ENCODE measurements around the gene AXIN1. TPM values are rescaled to one million over a fixed set of nuclear protein-coding genes. Genes with fewer than 3 reads are reported as not detected.

The AXIN1 gene
- total and polyA plus RNA-seq, 2 of the 8 experiments (the other 6 are each of a cell fraction or from before 2014, with no cell fraction given), result 12.5 to 41.9 TPM

GRCh38 chr16:375212-375611, 22.7 kb upstream of the AXIN1 start:
- no peaks in the 10 kb centered on the region for H3K9me3 ChIP-seq (ENCODE audit: insufficient read depth in 2 of 2, low read depth in 1 of 2, low read length in 1 of 2)
- no peaks in the 10 kb centered on the region for H3K23me2 ChIP-seq (ENCODE audit: low read depth, low read length)
- H2AFZ ChIP-seq (ENCODE audit: low read length), result no peak overlapping the region
- no peak overlapping the region for H4K5ac ChIP-seq (ENCODE audit: insufficient read length, low read depth, low read length)
- no peak overlapping the region for H2BK5ac ChIP-seq (ENCODE audit: low read depth, low read length)
- no peak overlapping the region for H3K9ac ChIP-seq (replicated peaks in 1 of 4; ENCODE audit: extremely low read depth in 1 of 4, low read depth in 3 of 4, low read length in 3 of 4)
- no peak overlapping the region for H3K14ac ChIP-seq (ENCODE audit: insufficient read length)
- H3K4me1 ChIP-seq (replicated peaks in 1 of 4; ENCODE audit: control insufficient read depth in 3 of 4, insufficient read depth in 4 of 4, low read length in 3 of 4), result peaks cover 5 to 19% (median 14%) of the 10 kb centered on the region in 4 experiments
- DNase-seq (ENCODE audit: low read depth in 1 of 2, low spot score in 2 of 2) (no peak), FAIRE-seq (no peak)
- no peak overlapping the region for H3K18ac ChIP-seq (ENCODE audit: extremely low read depth, low read length)
- 92% methylated on average over 14 of the region's 23 CpGs; no CpG with 5 or more reads in 1 of the 2 experiments for WGBS, 2 experiments (ENCODE audit: extremely low coverage in 1 of 2, insufficient coverage in 1 of 2, insufficient read length in 1 of 2, insufficient replicate concordance in 2 of 2, low coverage in 1 of 2, low lambda C conversion rate in 2 of 2, missing lambda C conversion rate in 1 of 2)
- ChIA-PET POLR2A (ENCODE audit: partially characterized antibody) (interaction anchor here (1.0 to 1.5 kb wide), 2 partner anchors 9 to 23 kb away, joined by 3 to 6 read pairs; no protein-coding TSS in a partner anchor), CTCF (ENCODE audit: partially characterized antibody) (interaction anchor here (0.6 to 1.1 kb wide), 3 partner anchors 15 to 172 kb away, joined by 3 read pairs; no protein-coding TSS in a partner anchor)
- no peak overlapping the region for H3K56ac ChIP-seq (replicated peaks; ENCODE audit: insufficient read length, low read depth, low read length)
- no peak overlapping the region for H2BK20ac ChIP-seq (ENCODE audit: low read length)
- H2BK12ac ChIP-seq (ENCODE audit: low read depth, low read length), result no peak overlapping the region
- H3K27ac ChIP-seq (ENCODE audit: low read depth, low read length), result no peak overlapping the region
- H2BK120ac ChIP-seq (replicated peaks; ENCODE audit: low read depth, low read length), result no peak overlapping the region
- H3K4ac ChIP-seq (replicated peaks; ENCODE audit: insufficient read length, low read depth, low read length), result no peak overlapping the region
- no peaks in the 10 kb centered on the region for H3K27me3 ChIP-seq (replicated peaks in 1 of 4; ENCODE audit: control insufficient read depth in 3 of 4, extremely low read depth in 1 of 4, insufficient read depth in 3 of 4, low read length in 3 of 4)
- no peak overlapping the region for H3K23ac ChIP-seq (ENCODE audit: insufficient read length)
- peaks cover 0 to 17% of the 10 kb centered on the region in 2 experiments; a peak in 2 of 4 replicates for H3K79me2 ChIP-seq (ENCODE audit: control insufficient read depth in 1 of 2, insufficient read depth in 2 of 2, low read length in 2 of 2)
- no peak overlapping the region for H3K4me2 ChIP-seq (ENCODE audit: insufficient read depth in 1 of 2, low read depth in 2 of 2, low read length in 2 of 2)
- H2AK5ac ChIP-seq (ENCODE audit: low read depth, low read length), result no peak overlapping the region
- H3K4me3 ChIP-seq (ENCODE audit: extremely low read depth in 1 of 4, insufficient read depth in 2 of 4, low read depth in 3 of 4, low read length in 4 of 4), result no peak overlapping the region
- H3K79me1 ChIP-seq (ENCODE audit: low read depth, low read length), result peaks cover 4% of the 10 kb centered on the region; the same call in 1 of the 2 replicates
- peaks cover 16 to 43% of the 10 kb centered on the region in 2 experiments for H4K20me1 ChIP-seq (replicated peaks in 1 of 2; ENCODE audit: control insufficient read depth in 1 of 2, insufficient read depth in 2 of 2, low read length in 2 of 2)
- no peak overlapping the region; the same call in 1 of the 2 replicates for H4K8ac ChIP-seq (ENCODE audit: extremely low read depth, insufficient read depth, low read length)
- H3K36me3 ChIP-seq (ENCODE audit: control insufficient read depth in 2 of 4, insufficient read depth in 4 of 4, low read length in 3 of 4), result peaks cover 21 to 57% (median 29%) of the 10 kb centered on the region in 4 experiments
- no peak overlapping the region for H4K91ac ChIP-seq (replicated peaks; ENCODE audit: insufficient read length, low read length)
- no peak overlapping the region for H2BK15ac ChIP-seq (ENCODE audit: low read length)
- TF ChIP-seq POU5F1 (IDR thresholded peaks at IDR 0.05; ENCODE audit: low read depth, low read length) (no peak), RFX5 (IDR thresholded peaks at IDR 0.05; ENCODE audit: borderline replicate concordance, low read depth, low read length) (no peak)
